ENCODE results near the gene FAM3C. TPM values are rescaled to one million over a fixed set of nuclear protein-coding genes. Genes with fewer than 3 reads are reported as not detected.
A peak's percentile ranks its signal among the peaks of the same experiment; 100 is the strongest.

FAM3C gene
- total RNA-seq, 1 donor from 2014 or later, result 59.3 TPM

DNA sequence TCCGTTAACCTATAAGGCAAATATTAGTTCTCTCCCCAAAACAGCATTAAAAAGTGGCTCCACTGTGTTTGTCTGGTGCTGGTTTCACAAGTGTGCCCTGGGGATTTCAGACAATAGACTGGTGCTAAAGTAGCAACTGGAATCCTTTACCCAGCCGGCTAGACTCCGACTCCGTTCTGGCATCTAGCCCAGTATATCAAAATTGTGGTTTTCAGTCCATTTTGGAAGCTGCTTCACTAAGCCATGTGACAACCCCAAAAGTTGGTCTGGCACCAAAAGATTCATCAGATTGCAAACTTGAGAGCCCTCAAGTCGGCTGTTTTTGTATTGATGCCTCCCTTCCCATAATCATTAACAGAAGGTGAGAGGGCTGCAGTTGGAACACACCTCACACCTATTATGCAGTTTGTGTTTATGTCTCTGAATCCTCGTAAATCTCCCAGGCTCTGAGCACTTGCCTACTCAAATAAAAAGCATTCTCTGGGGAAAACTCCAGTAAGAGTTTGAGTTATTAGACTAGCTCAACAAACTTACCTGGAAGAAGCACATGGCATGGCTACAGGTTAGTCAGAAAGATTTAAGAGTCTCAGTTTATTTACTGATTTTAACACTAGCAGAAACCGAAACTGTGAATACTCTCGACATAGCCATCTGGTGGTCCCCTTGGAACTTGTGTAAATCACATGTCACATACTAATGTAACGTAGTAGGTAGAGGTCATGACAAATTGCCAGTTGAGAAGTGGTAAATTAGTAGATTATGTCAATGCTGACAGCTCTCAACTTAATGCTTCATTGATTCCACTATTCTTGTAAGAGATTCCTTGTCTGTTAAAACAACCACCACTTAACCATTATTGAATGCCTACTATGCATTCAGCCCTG lies 82.1 kb downstream of the FAM3C start:
- Mint-ChIP-seq H3K9me3 (peaks cover 2% of the 10 kb centered on the region), H3K36me3 (ENCODE audit: low read depth) (peaks cover 16% of the 10 kb centered on the region), H3K4me3 (peak overlapping the region; percentile 44), H3K27ac (peak overlapping the region; percentile 84), H3K4me1 (peaks cover 44% of the 10 kb centered on the region), H3K27me3 (no peaks in the 10 kb centered on the region)
- intact Hi-C loops (cut with micrococcal nuclease), result loop anchor here (1.0 to 2.0 kb wide), 5 partner anchors 12 to 134 kb away; no protein-coding TSS in a partner anchor
- CTCF ChIA-PET, result no interaction called here
- peak; percentile 77 for ATAC-seq (ENCODE audit: low read depth)
- TF ChIP-seq, protein P1, sequence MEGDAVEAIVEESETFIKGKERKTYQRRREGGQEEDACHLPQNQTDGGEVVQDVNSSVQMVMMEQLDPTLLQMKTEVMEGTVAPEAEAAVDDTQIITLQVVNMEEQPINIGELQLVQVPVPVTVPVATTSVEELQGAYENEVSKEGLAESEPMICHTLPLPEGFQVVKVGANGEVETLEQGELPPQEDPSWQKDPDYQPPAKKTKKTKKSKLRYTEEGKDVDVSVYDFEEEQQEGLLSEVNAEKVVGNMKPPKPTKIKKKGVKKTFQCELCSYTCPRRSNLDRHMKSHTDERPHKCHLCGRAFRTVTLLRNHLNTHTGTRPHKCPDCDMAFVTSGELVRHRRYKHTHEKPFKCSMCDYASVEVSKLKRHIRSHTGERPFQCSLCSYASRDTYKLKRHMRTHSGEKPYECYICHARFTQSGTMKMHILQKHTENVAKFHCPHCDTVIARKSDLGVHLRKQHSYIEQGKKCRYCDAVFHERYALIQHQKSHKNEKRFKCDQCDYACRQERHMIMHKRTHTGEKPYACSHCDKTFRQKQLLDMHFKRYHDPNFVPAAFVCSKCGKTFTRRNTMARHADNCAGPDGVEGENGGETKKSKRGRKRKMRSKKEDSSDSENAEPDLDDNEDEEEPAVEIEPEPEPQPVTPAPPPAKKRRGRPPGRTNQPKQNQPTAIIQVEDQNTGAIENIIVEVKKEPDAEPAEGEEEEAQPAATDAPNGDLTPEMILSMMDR (IDR thresholded peaks at IDR 0.05), result no peak
- POLR2A ChIA-PET, result interaction anchor here (2.6 kb wide), 1 partner anchor 16 kb away, joined by 14 read pairs; no protein-coding TSS in a partner anchor
- no peak for DNase-seq

DNA sequence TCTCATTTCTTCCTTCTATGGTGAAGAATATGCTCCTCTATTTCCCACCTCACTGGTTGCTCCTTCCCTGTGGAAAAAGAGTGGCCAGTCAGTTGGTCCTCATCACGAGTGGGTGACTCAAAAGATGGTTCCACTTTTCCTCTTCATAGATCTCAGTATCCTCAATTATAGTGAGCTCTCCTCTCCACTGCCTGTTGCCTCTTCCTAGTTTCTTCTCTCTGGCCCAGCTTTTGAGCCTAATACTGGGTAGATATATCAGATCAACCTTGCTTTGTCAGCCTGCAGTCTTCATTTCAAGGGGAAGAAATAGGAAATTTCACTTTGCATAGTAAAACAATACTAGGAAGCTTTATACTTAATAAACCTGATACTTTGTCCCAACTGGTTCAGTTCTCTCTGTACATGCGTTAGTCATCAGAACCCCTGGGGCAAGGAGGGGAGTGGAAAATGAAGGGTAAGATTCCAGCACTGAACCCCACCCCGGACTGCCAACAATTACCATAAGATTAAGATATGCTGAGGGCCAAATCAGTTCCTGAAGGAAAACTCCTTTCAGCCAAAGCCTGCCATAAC lies 82.8 kb downstream of the FAM3C start:
- Mint-ChIP-seq H3K27me3 (no peaks in the 10 kb centered on the region), H3K36me3 (ENCODE audit: low read depth) (peaks cover 24% of the 10 kb centered on the region), H3K4me3 (peak overlapping the region; percentile 9), H3K9me3 (peaks cover 2% of the 10 kb centered on the region), H3K4me1 (peaks cover 50% of the 10 kb centered on the region), H3K27ac (peak overlapping the region; percentile 84)
- TF ChIP-seq, protein P1 (IDR thresholded peaks at IDR 0.05), result no peak
- DNase-seq (no peak), ATAC-seq (ENCODE audit: low read depth) (peak; percentile 13)
- POLR2A ChIA-PET, result interaction anchor here (1.0 to 2.6 kb wide), 3 partner anchors 9 to 17 kb away, joined by 3 to 14 read pairs (median 4); no protein-coding TSS in a partner anchor
- intact Hi-C loops (cut with micrococcal nuclease), result loop anchor here (2.0 kb wide), 1 partner anchor 27 kb away; no protein-coding TSS in a partner anchor
- CTCF ChIA-PET, result interaction anchor here (0.7 to 1.0 kb wide), 2 partner anchors 17 to 144 kb away, joined by 3 read pairs; no protein-coding TSS in a partner anchor

DNA sequence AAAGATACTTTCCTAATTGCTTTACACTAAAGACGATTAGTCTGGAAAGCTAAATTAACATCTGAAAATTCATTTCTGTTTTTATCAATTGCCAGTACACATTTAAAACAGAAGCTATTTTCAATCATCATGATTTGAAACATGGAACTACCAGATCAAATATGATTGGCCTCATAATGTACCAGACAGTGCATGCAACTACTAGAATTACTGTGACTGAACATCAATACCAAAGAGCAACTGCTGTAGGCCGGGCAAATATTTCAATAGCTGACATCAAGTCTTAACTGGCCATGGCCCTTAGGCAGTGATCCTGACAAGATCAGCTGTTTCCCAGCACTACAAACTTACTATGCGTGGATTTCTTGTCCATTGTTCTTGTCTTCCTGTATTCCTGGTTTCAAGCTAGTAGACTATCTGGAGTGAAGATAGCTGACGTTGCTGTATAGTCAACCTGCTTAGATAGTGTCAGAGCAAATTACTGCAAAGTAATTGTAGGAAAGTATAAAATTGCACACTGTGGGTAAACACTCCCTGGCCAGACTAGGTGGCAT lies 89.0 kb downstream of the FAM3C start:
- ChIA-PET CTCF (no interaction called here), POLR2A (interaction anchor here (0.6 to 0.9 kb wide), 2 partner anchors 23 to 357 kb away, joined by 3 to 9 read pairs; partner anchors contain the start of gene ING3)
- ATAC-seq (ENCODE audit: low read depth), result no peak
- TF ChIP-seq, protein P1 (IDR thresholded peaks at IDR 0.05), result no peak
- no peaks in the 10 kb centered on the region for H3K27me3 Mint-ChIP-seq
- intact Hi-C loops (cut with micrococcal nuclease), result no loop called here
- H3K9me3 Mint-ChIP-seq, result peaks cover 6% of the 10 kb centered on the region
- H3K36me3 Mint-ChIP-seq (ENCODE audit: low read depth), result peaks cover 48% of the 10 kb centered on the region
- peaks cover 54% of the 10 kb centered on the region for H3K4me1 Mint-ChIP-seq
- DNase-seq, result no peak
- no peak overlapping the region for H3K4me3 Mint-ChIP-seq
- peak overlapping the region; percentile 56 for H3K27ac Mint-ChIP-seq

DNA sequence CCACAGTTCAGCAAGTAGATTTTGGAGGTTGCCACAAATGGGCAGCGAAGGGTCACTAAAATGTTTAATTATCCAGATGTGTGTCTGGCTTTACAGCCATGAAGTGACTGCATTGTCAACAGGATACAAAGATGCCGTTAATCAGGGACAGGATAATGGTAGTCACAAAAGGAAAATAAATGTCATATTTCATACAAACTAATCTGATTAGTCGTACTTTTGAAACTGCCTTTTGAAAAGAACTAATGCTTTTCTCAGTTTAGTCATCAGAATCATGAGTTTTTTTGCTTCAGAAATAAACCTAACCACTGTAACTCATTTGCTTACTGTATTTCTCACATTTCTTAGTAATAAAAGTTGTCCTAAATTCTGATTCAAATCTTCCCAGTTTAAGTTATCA lies 89.5 kb downstream of the FAM3C start:
- Mint-ChIP-seq H3K9me3 (peaks cover 6% of the 10 kb centered on the region), H3K27ac (peak overlapping the region; percentile 74), H3K36me3 (ENCODE audit: low read depth) (peaks cover 49% of the 10 kb centered on the region), H3K27me3 (no peaks in the 10 kb centered on the region), H3K4me1 (peaks cover 58% of the 10 kb centered on the region), H3K4me3 (no peak overlapping the region)
- DNase-seq (no peak), ATAC-seq (ENCODE audit: low read depth) (no peak)
- ChIA-PET CTCF (no interaction called here), POLR2A (interaction anchor here (0.9 kb wide), 1 partner anchor 23 kb away, joined by 3 read pairs; no protein-coding TSS in a partner anchor)
- TF ChIP-seq, protein P1 (IDR thresholded peaks at IDR 0.05), result no peak
- intact Hi-C loops (cut with micrococcal nuclease), result no loop called here

Data from activated B cell treated with CpG ODN at 0.5 μM for 24 hours (primary cell).